ENCODE measurements around the gene EGFL6. TPM values are rescaled to one million over a fixed set of nuclear protein-coding genes. Genes with fewer than 3 reads are reported as not detected.

EGFL6 gene
- total and polyA plus RNA-seq, 2 of the 4 experiments (the other 2 are of a cell fraction), result not detected

- no peak overlapping the region for H4K5ac ChIP-seq (ENCODE audit: low read depth, low read length)
- BruUV-seq (replicated peaks), result no TSS peak
- H3K4me1 ChIP-seq (ENCODE audit: control insufficient read depth, insufficient read depth, low read length), result no peaks in the 10 kb centered on the region
- H3K9me3 ChIP-seq (ENCODE audit: control insufficient read depth, insufficient read depth, low read length), result no peaks in the 10 kb centered on the region
- no peak overlapping the region for H4K8ac ChIP-seq (ENCODE audit: low read depth in 2 of 2, low read length in 2 of 2)
- H2AK9ac ChIP-seq (replicated peaks; ENCODE audit: low read depth, low read length, poor library complexity), result no peak overlapping the region
- H2BK5ac ChIP-seq (ENCODE audit: low read depth, low read length, poor library complexity, severe bottlenecking), result no peak overlapping the region
- H2AFZ ChIP-seq (replicated peaks; ENCODE audit: low read length, poor library complexity), result no peak overlapping the region
- dilution Hi-C loops (cut with HindIII; ENCODE audit: low sequenced_read_pairs, unreplicated experiment) (no loop called here), in situ Hi-C loops (cut with MboI; ENCODE audit: low sequenced_read_pairs) (no loop called here), intact Hi-C loops (cut with micrococcal nuclease) (no loop called here)
- no peaks in the 10 kb centered on the region for H3K9me1 ChIP-seq (ENCODE audit: insufficient read depth, low read length)
- ATAC-seq (ENCODE audit: low read depth) (no peak), DNase-seq (no peak)
- H3K4me3 ChIP-seq (ENCODE audit: insufficient read depth, low read depth, low read length), result no peak overlapping the region
- H2AK5ac ChIP-seq (ENCODE audit: low read depth, low read length), result no peak overlapping the region
- H3K4ac ChIP-seq (ENCODE audit: low read depth, low read length), result no peak overlapping the region
- no peak overlapping the region for H4K91ac ChIP-seq (ENCODE audit: insufficient read depth, low read depth, low read length)
- CTCF ChIA-PET, result interaction anchor here (0.6 to 1.4 kb wide), 2 partner anchors 15 to 89 kb away, joined by 3 to 4 read pairs; no protein-coding TSS in a partner anchor
- TF ChIP-seq SMC3 (IDR thresholded peaks at IDR 0.05; ENCODE audit: low read depth, low read length), result no peak
- TF ChIP-seq RAD21 (IDR thresholded peaks at IDR 0.05; ENCODE audit: low read length), result no peak
- TF ChIP-seq USF2 (IDR thresholded peaks at IDR 0.05; ENCODE audit: low read depth, low read length), result no peak
- TF ChIP-seq MXI1 (IDR thresholded peaks at IDR 0.05; ENCODE audit: borderline replicate concordance, low read depth, low read length), result no peak
- TF ChIP-seq ELK1 (IDR thresholded peaks at IDR 0.05; ENCODE audit: borderline replicate concordance, low read depth, low read length), result no peak
- no peak for TF ChIP-seq CHD1 (IDR thresholded peaks at IDR 0.05; ENCODE audit: low read depth, low read length)
- no peak for TF ChIP-seq MAZ (IDR thresholded peaks at IDR 0.05; ENCODE audit: borderline replicate concordance, low read depth, low read length)
- TF ChIP-seq CEBPB (IDR thresholded peaks at IDR 0.05; ENCODE audit: low read depth, low read length), result no peak
- no peak overlapping the region for H3K56ac ChIP-seq (ENCODE audit: extremely low read depth, insufficient read depth, low read length)
- no peak overlapping the region for H2BK20ac ChIP-seq (ENCODE audit: low read depth, low read length)
- H2BK15ac ChIP-seq (ENCODE audit: low read depth, low read length), result no peak overlapping the region
- no peak overlapping the region for H3K18ac ChIP-seq (ENCODE audit: low read depth, low read length)
- POLR2A ChIA-PET (ENCODE audit: unreplicated experiment), result no interaction called here
- H3K23ac ChIP-seq (ENCODE audit: low read depth, low read length), result no peak overlapping the region
- H3K9ac ChIP-seq (ENCODE audit: low read depth, low read length), result no peak overlapping the region
- no peaks in the 10 kb centered on the region for H3K36me3 ChIP-seq (ENCODE audit: control insufficient read depth, insufficient read depth, low read length)
- H3K14ac ChIP-seq (replicated peaks; ENCODE audit: low read depth, low read length), result no peak overlapping the region
- H2BK120ac ChIP-seq (ENCODE audit: low read depth, low read length), result no peak overlapping the region
- H3K27me3 ChIP-seq (ENCODE audit: control insufficient read depth, insufficient read depth, low read length), result peaks cover 5% of the 10 kb centered on the region
- H4K20me1 ChIP-seq (ENCODE audit: insufficient read depth, low read length), result no peaks in the 10 kb centered on the region
- H3K4me2 ChIP-seq (ENCODE audit: low read depth, low read length), result no peak overlapping the region
- H3K27ac ChIP-seq (ENCODE audit: insufficient read depth, low read length), result no peak overlapping the region
- no peaks in the 10 kb centered on the region for H3K79me1 ChIP-seq (ENCODE audit: low read depth in 1 of 2, low read length in 2 of 2)
Measured at GRCh38 chrX:13614154-13614553, 44.8 kb downstream of the EGFL6 start.

Measured in IMR-90 (cell line).